HepG2 (cell line): ENCODE measurements around the gene ARAP1. TPM values are rescaled to one million over a fixed set of nuclear protein-coding genes. Genes with fewer than 3 reads are reported as not detected.
A peak's percentile ranks its signal among the peaks of the same experiment; 100 is the strongest.

Source experiments
- ARID4A ChIP-seq: sonication (generic); formaldehyde crosslinking; IDR thresholded peaks from 2 replicates; pipeline ENCODE4 v1.5.0; 2020; ENCODE audit warnings: mild to moderate bottlenecking, missing genetic modification reagents, borderline replicate concordance
- CCDC6 ChIP-seq: sonication (generic); formaldehyde crosslinking; IDR thresholded peaks from 2 replicates; pipeline ENCODE4 v1.8.1; 2022; ENCODE audit warnings: mild to moderate bottlenecking, missing genetic modification reagents, moderate library complexity
- CEBPG ChIP-seq: IDR thresholded peaks from 2 replicates; pipeline ENCODE4 v1.6.1; 2016
- CENPT ChIP-seq: sonication (generic); formaldehyde crosslinking; IDR thresholded peaks from 2 replicates; pipeline ENCODE4 v1.8.0; 2022; ENCODE audit warnings: low read depth, mild to moderate bottlenecking, moderate library complexity, missing genetic modification reagents
- HCFC1 ChIP-seq: fragments of 150-350 bp; IDR thresholded peaks from 2 replicates; pipeline ENCODE4 v1.6.1; 2014; ENCODE audit warnings: low read depth, low read length
- HDAC2 ChIP-seq: sonication (generic); formaldehyde crosslinking; IDR thresholded peaks from 2 replicates; pipeline ENCODE4 v1.4.0; 2020; ENCODE audit warnings: missing genetic modification reagents
- HMG20A ChIP-seq: IDR thresholded peaks from 2 replicates; pipeline ENCODE4 v1.6.1; 2016; ENCODE audit warnings: borderline replicate concordance
- HNRNPL ChIP-seq: fragments of 200-400 bp; formaldehyde crosslinking; IDR thresholded peaks from 2 replicates; pipeline ENCODE4 v1.6.1; 2017; ENCODE audit warnings: mild to moderate bottlenecking, low read depth, low read length
- HNRNPLL ChIP-seq: fragments of 200-400 bp; formaldehyde crosslinking; IDR thresholded peaks from 2 replicates; pipeline ENCODE4 v1.6.1; 2017; ENCODE audit warnings: mild to moderate bottlenecking, low read depth, low read length; ENCODE audit not compliant: poor library complexity, severe bottlenecking
- HOXA3 ChIP-seq: sonication (generic); formaldehyde crosslinking; IDR thresholded peaks from 2 replicates; pipeline ENCODE4 v1.5.0; 2020; ENCODE audit warnings: missing genetic modification reagents
- ISX ChIP-seq: sonication (generic); formaldehyde crosslinking; conservative IDR thresholded peaks from 2 replicates; pipeline ENCODE4 v1.5.0; 2020; ENCODE audit warnings: missing genetic modification reagents
- MEIS2 ChIP-seq: sonication (generic); formaldehyde crosslinking; IDR thresholded peaks from 2 replicates; pipeline ENCODE4 v1.9.0; 2021; ENCODE audit warnings: mild to moderate bottlenecking, missing genetic modification reagents
- MIER2 ChIP-seq: IDR thresholded peaks from 2 replicates; pipeline ENCODE4 v1.6.1; 2016; ENCODE audit warnings: missing biosample characterization, missing genetic modification reagents
- NKX3-1 ChIP-seq: sonication (generic); formaldehyde crosslinking; IDR thresholded peaks from 2 replicates; pipeline ENCODE4 v1.5.0; 2020; ENCODE audit warnings: missing genetic modification reagents
- NR2F1 ChIP-seq, 2 experiments: fragments of 450-650 bp in 1 of 2; formaldehyde crosslinking in 1 of 2; IDR thresholded peaks; 2 replicates each; pipeline versions ENCODE4 v1.5.0 to v1.6.1; 2016 to 2020; ENCODE audit warnings: mild to moderate bottlenecking in 1 of 2, missing compliant biosample characterization in 1 of 2, missing genetic modification reagents in 1 of 2, moderate library complexity in 1 of 2
- ONECUT2 ChIP-seq: sonication (generic); formaldehyde crosslinking; IDR thresholded peaks from 2 replicates; pipeline ENCODE4 v1.4.0; 2020; ENCODE audit warnings: missing genetic modification reagents
- PHF21A ChIP-seq: sonication (generic); formaldehyde crosslinking; IDR thresholded peaks from 2 replicates; pipeline ENCODE4 v1.5.0; 2020; ENCODE audit warnings: mild to moderate bottlenecking, missing genetic modification reagents
- SAP130 ChIP-seq: IDR thresholded peaks from 2 replicates; pipeline ENCODE4 v1.6.1; 2016; ENCODE audit warnings: low read depth
- SPEN ChIP-seq: sonication (generic); formaldehyde crosslinking; IDR thresholded peaks from 2 replicates; pipeline ENCODE4 v1.5.1; 2020; ENCODE audit warnings: low read depth, mild to moderate bottlenecking, missing genetic modification reagents
- TCF7 ChIP-seq: sonication (generic); IDR thresholded peaks from 2 replicates; pipeline ENCODE4 v1.6.1; 2016; ENCODE audit warnings: antibody characterized with exemption, low read depth
- TOE1 ChIP-seq: sonication (generic); formaldehyde crosslinking; IDR thresholded peaks from 2 replicates; pipeline ENCODE4 v1.4.0; 2020; ENCODE audit warnings: mild to moderate bottlenecking, missing genetic modification reagents
- ZBTB38 ChIP-seq: sonication (generic); formaldehyde crosslinking; IDR thresholded peaks from 2 replicates; pipeline ENCODE4 v1.5.1; 2020; ENCODE audit warnings: mild to moderate bottlenecking, missing genetic modification reagents
- ZNF350 ChIP-seq: sonication (generic); formaldehyde crosslinking; IDR thresholded peaks from 2 replicates; pipeline ENCODE4 v1.4.0; 2020; ENCODE audit warnings: mild to moderate bottlenecking, low read depth, missing genetic modification reagents, borderline replicate concordance
- ZNF652 ChIP-seq: IDR thresholded peaks from 2 replicates; pipeline ENCODE4 v1.6.1; 2016; ENCODE audit warnings: low read depth, borderline replicate concordance
- ZNF740 ChIP-seq: sonication (generic); formaldehyde crosslinking; IDR thresholded peaks from 2 replicates; pipeline ENCODE4 v1.4.0; 2020; ENCODE audit warnings: missing genetic modification reagents
- ZSCAN30 ChIP-seq: sonication (generic); formaldehyde crosslinking; IDR thresholded peaks from 2 replicates; pipeline ENCODE4 v1.5.0; 2020; ENCODE audit warnings: mild to moderate bottlenecking, missing genetic modification reagents
- polyA plus RNA-seq, 8 experiments: library from polyadenylated mRNA; depleted of rRNA in 3 of 8; stranded (reverse) in 7 of 8; unstranded in 1 of 8; fragments of >200 nt; fragmentation: Illumina TruSeq in 4 of 8; extraction: Trizol in 4 of 8; gene quantifications; 2 replicates each; pipeline versions ENCODE4 v1.2.1 to v1.2.3, GENCODE V29; 2011 to 2016; ENCODE audit warnings: low read depth in 4 of 8, missing spikeins in 1 of 8, mixed read lengths in 1 of 8; ENCODE audit not compliant: insufficient read depth in 1 of 8
- total RNA-seq, 5 experiments: library from RNA; depleted of rRNA; stranded (reverse); fragments of >200 nt; fragmentation: Illumina TruSeq; extraction: Trizol; gene quantifications; 2 replicates each; pipeline ENCODE4 v1.2.3, GENCODE V29; 2016; ENCODE audit warnings: low read depth in 1 of 5
- TF ChIP-seq, protein P1 (sequence below): fragments of 450-650 bp; IDR thresholded peaks from 2 replicates; pipeline ENCODE4 v1.6.1; 2016

ARAP1 gene
- total and polyA plus RNA-seq, 2 of the 13 experiments (the other 11 are each of a cell fraction or from before 2014, with no cell fraction given): 43.2 to 55.5 TPM

- TF ChIP-seq ISX (CRISPR knock-in tag) (no peak), TCF7 (peak; percentile 89), MIER2 (CRISPR knock-in tag) (no peak), ZNF350 (CRISPR knock-in tag) (peak; percentile 78), ZNF652 (CRISPR knock-in tag) (peak; percentile 73), MEIS2 (CRISPR knock-in tag) (peak; percentile 71; the same call in 1 of the 2 replicates), ZSCAN30 (CRISPR knock-in tag) (no peak), HOXA3 (0 out of 2 replicates have a peak, but pooled peaks have one; percentile 21), HMG20A (CRISPR knock-in tag) (0 out of 2 replicates have a peak, but pooled peaks have one; percentile 34), CEBPG (CRISPR knock-in tag) (0 out of 2 replicates have a peak, but pooled peaks have one; percentile 33), HNRNPLL (no peak), ONECUT2 (peak; percentile 72; the same call in 1 of the 2 replicates), TOE1 (CRISPR knock-in tag) (no peak), ARID4A (peak; percentile 34; the same call in 1 of the 2 replicates), SAP130 (CRISPR knock-in tag) (peak; percentile 75), CENPT (CRISPR knock-in tag) (no peak), PHF21A (CRISPR knock-in tag) (peak; percentile 87; the same call in 1 of the 2 replicates), NR2F1 (CRISPR knock-in tag; IDR thresholded peaks at IDR 0.05) (peak; percentile 91), CCDC6 (CRISPR knock-in tag) (0 out of 2 replicates have a peak, but pooled peaks have one; percentile 45), ZBTB38 (no peak), HDAC2 (CRISPR knock-in tag) (peak; percentile 80), HNRNPL (peak; percentile 81), SPEN (CRISPR knock-in tag) (peak; percentile 61; the same call in 1 of the 2 replicates), NKX3-1 (CRISPR knock-in tag) (no peak), HCFC1 (no peak), ZNF740 (CRISPR knock-in tag) (no peak)
- TF ChIP-seq, protein P1, sequence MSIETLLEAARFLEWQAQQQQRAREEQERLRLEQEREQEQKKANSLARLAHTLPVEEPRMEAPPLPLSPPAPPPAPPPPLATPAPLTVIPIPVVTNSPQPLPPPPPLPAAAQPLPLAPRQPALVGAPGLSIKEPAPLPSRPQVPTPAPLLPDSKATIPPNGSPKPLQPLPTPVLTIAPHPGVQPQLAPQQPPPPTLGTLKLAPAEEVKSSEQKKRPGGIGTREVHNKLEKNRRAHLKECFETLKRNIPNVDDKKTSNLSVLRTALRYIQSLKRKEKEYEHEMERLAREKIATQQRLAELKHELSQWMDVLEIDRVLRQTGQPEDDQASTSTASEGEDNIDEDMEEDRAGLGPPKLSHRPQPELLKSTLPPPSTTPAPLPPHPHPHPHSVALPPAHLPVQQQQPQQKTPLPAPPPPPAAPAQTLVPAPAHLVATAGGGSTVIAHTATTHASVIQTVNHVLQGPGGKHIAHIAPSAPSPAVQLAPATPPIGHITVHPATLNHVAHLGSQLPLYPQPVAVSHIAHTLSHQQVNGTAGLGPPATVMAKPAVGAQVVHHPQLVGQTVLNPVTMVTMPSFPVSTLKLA: no peak
These were observed 25.6 kb upstream of the ARAP1 start (continued) for GRCh38 chr11:72777755-72778278.
